ENCODE measurements around the gene ATG10.

- TF ChIP-seq CTCF (IDR thresholded peaks at IDR 0.05; ENCODE audit: poor library complexity, severe bottlenecking) (no peak), TAF1 (IDR thresholded peaks at IDR 0.05; ENCODE audit: low read depth) (no peak), RAD21 (conservative IDR thresholded peaks at IDR 0.05) (no peak)
These were observed 204.4 kb downstream of the ATG10 start for GRCh38 chr5:82176115-82176814.

Data from neural cell (in vitro differentiated cells).